GM12801 (cell line): Measurements from ENCODE around the gene RASGRP3.

Source experiments
- TF ChIP-seq, protein P1 (sequence below): IDR thresholded peaks from one replicate; pipeline ENCODE4 v1.5.1; 2011; ENCODE audit warnings: control low read depth; ENCODE audit not compliant: insufficient read length; ENCODE audit errors: extremely low read depth

Gene RASGRP3

DNA sequence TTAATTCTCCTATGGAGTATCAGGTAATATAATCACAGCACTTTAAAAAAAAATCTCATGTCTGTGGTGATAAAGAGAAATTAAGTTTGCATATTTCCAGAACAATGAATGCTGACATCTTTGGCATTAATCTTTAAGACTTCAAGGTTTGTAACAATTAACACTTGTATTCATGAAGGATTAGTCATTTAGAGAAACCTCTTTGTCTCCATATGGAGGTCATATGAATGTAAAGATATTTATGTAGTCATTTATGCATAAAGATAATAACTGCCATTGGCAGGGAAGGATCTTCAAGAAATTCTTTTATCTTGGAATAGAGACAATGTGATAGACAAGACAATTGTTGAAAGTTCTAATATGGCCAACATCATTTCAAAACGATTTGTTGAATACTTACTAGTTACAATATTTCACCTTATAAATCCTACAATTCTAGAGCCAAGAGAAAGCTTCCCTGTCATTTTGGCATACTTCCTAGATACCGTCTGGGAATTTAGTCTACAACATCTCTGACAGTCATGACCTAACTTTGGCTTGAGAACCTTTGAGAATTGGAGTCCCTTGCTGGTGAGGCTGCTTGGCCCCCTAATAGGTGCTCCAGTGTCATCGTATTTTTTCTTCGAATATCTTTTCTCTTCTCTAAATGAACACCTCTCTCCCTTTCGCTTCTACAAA, 33.6 kb downstream of the RASGRP3 start:
- TF ChIP-seq, protein P1, sequence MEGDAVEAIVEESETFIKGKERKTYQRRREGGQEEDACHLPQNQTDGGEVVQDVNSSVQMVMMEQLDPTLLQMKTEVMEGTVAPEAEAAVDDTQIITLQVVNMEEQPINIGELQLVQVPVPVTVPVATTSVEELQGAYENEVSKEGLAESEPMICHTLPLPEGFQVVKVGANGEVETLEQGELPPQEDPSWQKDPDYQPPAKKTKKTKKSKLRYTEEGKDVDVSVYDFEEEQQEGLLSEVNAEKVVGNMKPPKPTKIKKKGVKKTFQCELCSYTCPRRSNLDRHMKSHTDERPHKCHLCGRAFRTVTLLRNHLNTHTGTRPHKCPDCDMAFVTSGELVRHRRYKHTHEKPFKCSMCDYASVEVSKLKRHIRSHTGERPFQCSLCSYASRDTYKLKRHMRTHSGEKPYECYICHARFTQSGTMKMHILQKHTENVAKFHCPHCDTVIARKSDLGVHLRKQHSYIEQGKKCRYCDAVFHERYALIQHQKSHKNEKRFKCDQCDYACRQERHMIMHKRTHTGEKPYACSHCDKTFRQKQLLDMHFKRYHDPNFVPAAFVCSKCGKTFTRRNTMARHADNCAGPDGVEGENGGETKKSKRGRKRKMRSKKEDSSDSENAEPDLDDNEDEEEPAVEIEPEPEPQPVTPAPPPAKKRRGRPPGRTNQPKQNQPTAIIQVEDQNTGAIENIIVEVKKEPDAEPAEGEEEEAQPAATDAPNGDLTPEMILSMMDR = no peak

DNA sequence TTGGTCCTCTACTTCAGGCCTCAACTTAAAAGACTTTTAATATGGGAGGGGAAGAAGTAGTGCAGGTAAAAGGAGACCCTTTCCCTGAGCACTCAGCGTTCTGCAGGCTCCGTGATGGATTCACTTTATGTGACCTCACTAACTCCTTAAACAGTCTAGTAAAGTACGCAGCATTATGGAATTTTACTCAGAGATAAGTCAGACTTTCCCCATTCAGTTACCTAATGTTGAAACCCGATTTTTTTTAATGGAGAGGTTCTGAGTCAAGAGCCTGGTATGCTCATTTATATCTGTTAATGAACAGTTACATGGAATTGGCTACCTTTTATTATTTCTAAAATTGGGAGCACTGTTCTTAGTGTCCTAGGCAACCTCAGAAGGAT, 34.1 kb downstream of the RASGRP3 start:
- TF ChIP-seq, protein P1 = no peak

DNA sequence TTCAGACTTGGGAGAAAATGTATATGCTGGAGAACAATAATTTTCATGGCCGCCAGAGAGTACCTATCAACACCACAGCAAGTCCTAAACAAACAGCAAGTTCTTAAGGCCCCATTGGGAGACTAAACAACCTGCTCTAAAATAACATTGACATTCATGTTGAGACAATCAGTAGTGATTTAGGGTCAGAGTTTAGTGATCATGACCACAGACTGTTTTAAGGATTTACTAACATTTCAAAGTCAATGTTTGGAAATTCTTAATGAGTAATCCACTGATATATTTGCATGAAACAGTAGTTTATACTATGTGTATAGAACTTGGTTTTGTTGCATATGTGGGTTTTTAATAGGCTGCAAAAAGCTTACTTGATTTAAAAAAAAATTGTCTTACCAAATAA, 34.7 kb downstream of the RASGRP3 start:
- TF ChIP-seq, protein P1 = no peak

DNA sequence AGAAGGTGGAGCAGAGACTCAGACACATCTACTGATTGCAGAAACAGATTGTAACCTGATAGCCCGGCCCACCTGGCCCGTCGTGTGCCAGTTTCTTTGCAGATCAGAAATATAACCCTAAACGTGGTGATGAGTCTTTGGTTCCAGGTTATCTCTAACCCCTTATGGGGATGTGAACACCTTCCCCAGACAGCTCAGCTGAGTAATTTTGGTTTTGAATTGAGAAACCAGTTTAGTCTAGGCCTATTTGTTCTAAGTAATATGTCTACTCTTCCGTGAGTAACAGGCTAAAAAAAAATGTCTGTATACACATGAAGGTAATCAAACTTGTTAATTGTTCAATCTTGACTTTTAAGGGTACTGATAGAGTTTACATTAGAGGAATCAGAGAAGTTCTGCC, 35.7 kb downstream of the RASGRP3 start:
- TF ChIP-seq, protein P1 = no peak

DNA sequence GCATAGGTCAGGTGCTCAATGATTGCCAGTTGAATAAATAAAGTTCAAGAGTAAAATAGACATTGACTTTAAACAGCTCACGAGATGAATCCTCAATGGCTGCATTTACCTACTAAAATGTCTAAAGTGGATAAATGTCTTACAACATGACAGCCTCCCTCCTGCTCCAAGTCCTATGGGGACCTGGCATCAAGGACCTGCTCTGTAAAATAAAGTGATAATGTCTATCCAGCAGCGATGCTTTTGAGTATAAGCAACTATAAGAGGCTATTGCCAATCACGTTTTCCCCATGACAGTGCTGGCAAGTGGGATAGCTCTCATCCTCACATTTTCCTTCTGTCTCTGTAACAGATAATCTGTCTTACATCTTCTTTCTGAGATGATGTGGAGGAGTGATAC, 37.0 kb downstream of the RASGRP3 start:
- TF ChIP-seq, protein P1 = no peak

DNA sequence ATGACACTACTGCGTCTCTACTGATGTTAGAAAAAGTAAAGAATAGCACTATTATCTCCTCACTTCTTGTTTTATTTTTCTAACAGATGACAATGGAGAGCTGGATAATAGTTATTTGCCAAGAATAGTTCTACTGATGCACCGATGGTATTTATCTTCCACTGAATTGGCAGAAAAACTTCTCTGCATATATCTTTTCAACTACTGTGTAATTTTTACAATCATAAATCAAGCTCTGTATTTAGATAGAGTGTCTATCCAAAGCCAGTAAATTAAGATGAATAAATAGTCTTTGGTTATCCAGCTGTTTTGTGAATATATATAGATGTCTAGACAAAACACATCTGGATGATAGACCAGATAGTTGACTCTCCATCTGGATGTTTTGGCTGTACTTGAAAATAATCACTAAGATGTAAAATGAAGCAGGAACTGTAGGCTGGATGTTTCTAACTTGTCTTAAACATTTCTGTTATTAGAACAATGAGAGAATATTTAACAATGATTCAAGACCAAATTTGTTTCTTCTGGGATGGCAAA, 40.1 kb downstream of the RASGRP3 start:
- TF ChIP-seq, protein P1 = no peak

DNA sequence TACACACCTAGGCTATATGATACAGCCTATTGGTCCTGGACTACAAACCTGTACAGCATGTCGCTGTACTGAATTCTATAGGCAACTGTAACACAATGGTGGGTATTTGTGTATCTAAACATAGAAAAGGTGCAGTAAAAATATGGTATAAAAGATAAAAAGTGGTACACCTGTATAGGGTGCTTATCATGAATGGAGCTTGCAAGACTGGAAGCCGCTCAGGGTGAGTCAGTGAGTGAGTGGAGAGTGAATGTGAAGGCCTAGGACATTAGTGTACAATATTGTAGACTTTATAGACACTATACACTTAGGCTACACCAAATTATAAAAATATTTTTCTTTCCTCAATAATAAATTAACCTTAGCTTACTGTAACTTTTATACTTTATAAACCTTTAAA, 41.8 kb downstream of the RASGRP3 start:
- TF ChIP-seq, protein P1 = no peak
